Endothelial cell of umbilical vein (primary cell): Measurements from ENCODE around the gene PRKAG2. TPM values are rescaled to one million over a fixed set of nuclear protein-coding genes. Genes with fewer than 3 reads are reported as not detected.

ENCODE experiments used
- BruUV-seq: library from RNA; stranded (reverse); fragments of 400-500 nt; replicated peaks from 2 replicates; lab custom pipeline; 2021; lab: Mats Ljungman, UMichigan
- CTCF ChIA-PET: fragments of 300-600, 350-600 bp; sonication (Branson Sonifier 250); formaldehyde crosslinking; loops from one replicate; lab custom pipeline; 2021; ENCODE audit warnings: antibody characterized with exemption, inconsistent platforms; lab: Charles Lee
- POLR2A ChIA-PET: fragments of 300-600, 350-600 bp; sonication (Branson Sonifier 250); formaldehyde crosslinking; loops from one replicate; lab custom pipeline; 2021; ENCODE audit warnings: antibody characterized with exemption, inconsistent platforms; lab: Charles Lee
- DNase-seq: peaks from one replicate; pipeline ENCODE4 v3.0.0-alpha.2; 2011; ENCODE audit warnings: low read depth, low spot score
- FAIRE-seq: peaks from 2 replicates; lab custom pipeline; 2011; peaks lifted over from hg19 to GRCh38; lab: Jason Lieb, UNC
- H2AFZ ChIP-seq: 2 replicates; pipeline ENCODE4 v1.6.0; 2012; ENCODE audit warnings: low read depth, low read length, control low read depth, inconsistent platforms
- H3K27ac ChIP-seq: 2 replicates; pipeline ENCODE4 v1.5.1; 2011; ENCODE audit warnings: low read depth, mild to moderate bottlenecking, control low read depth, low read length, moderate library complexity; ENCODE audit not compliant: insufficient read depth
- H3K27me3 ChIP-seq, 2 experiments: 2 replicates each; pipeline versions ENCODE4 v1.6.0 to v1.6.1; 2011; ENCODE audit warnings: low read length in 2 of 2, mixed read lengths in 1 of 2; ENCODE audit not compliant: control insufficient read depth in 2 of 2, insufficient read depth in 2 of 2
- H3K36me3 ChIP-seq, 2 experiments: 2 replicates in 1 of 2; 3 replicates in 1 of 2; pipeline ENCODE4 v1.5.1; 2011; ENCODE audit warnings: low read length in 2 of 2, mild to moderate bottlenecking in 1 of 2, moderate library complexity in 1 of 2; ENCODE audit not compliant: control insufficient read depth in 2 of 2, insufficient read depth in 2 of 2; ENCODE audit errors: extremely low read depth in 1 of 2
- H3K4me1 ChIP-seq: 3 replicates; pipeline ENCODE4 v1.5.1; 2011; ENCODE audit warnings: mild to moderate bottlenecking, low read length; ENCODE audit not compliant: control insufficient read depth, insufficient read depth; ENCODE audit errors: extremely low read depth
- H3K4me2 ChIP-seq: 2 replicates; pipeline ENCODE4 v1.6.1; 2011; ENCODE audit warnings: low read length, control low read depth, mixed read lengths; ENCODE audit not compliant: insufficient read depth
- H3K4me3 ChIP-seq, 3 experiments: fragments of 200-600 bp in 1 of 3; sonication (generic), shearing (Covaris generic) in 1 of 3; replicated peaks in 1 of 3; 2 replicates each; pipeline ENCODE4 v1.5.1; 2011 to 2016; ENCODE audit warnings: control low read depth in 3 of 3, low read length in 3 of 3, mild to moderate bottlenecking in 2 of 3, inconsistent platforms in 1 of 3, low read depth in 1 of 3, moderate library complexity in 1 of 3; ENCODE audit not compliant: insufficient read depth in 1 of 3
- H3K79me2 ChIP-seq: 2 replicates; pipeline ENCODE4 v1.6.0; 2012; ENCODE audit warnings: low read length, inconsistent platforms; ENCODE audit not compliant: control insufficient read depth, insufficient read depth
- H3K9ac ChIP-seq: replicated peaks from 2 replicates; pipeline ENCODE3; 2011; ENCODE audit warnings: low read length, control low read depth; ENCODE audit not compliant: insufficient read depth; ENCODE audit errors: extremely low read depth
- H3K9me1 ChIP-seq: replicated peaks from 3 replicates; pipeline ENCODE4 v1.6.0; 2011; ENCODE audit warnings: mild to moderate bottlenecking, low read length; ENCODE audit not compliant: control insufficient read depth, insufficient read depth; ENCODE audit errors: extremely low read depth
- H3K9me3 ChIP-seq: replicated peaks from 2 replicates; pipeline ENCODE4 v1.5.1; 2012; ENCODE audit warnings: low read length, inconsistent platforms; ENCODE audit not compliant: control insufficient read depth, insufficient read depth
- H4K20me1 ChIP-seq: replicated peaks from 2 replicates; pipeline ENCODE3; 2011; ENCODE audit warnings: mild to moderate bottlenecking, low read length; ENCODE audit not compliant: control insufficient read depth, insufficient read depth; ENCODE audit errors: extremely low read depth
- CTCF ChIP-seq, 2 donors: IDR thresholded peaks; 1 replicate in 1 of 2; 2 replicates in 1 of 2; pipeline ENCODE4 v1.5.1; 2011; ENCODE audit warnings: low read length in 2 of 2, mild to moderate bottlenecking in 2 of 2, moderate library complexity in 2 of 2, control low read depth in 1 of 2, inconsistent platforms in 1 of 2, low read depth in 1 of 2; ENCODE audit not compliant: insufficient read depth in 1 of 2; ENCODE audit errors: extremely low read depth in 1 of 2
- EZH2 ChIP-seq: IDR thresholded peaks from 2 replicates; pipeline ENCODE4 v1.6.1; 2012; ENCODE audit warnings: borderline replicate concordance, low read depth, mild to moderate bottlenecking, moderate library complexity, low read length, inconsistent platforms; ENCODE audit not compliant: severe bottlenecking
- FOS ChIP-seq: IDR thresholded peaks from 2 replicates; pipeline ENCODE4 v1.6.1; 2011; ENCODE audit warnings: mild to moderate bottlenecking, low read length, moderate library complexity, borderline replicate concordance; ENCODE audit not compliant: insufficient read depth
- GATA2 ChIP-seq: IDR thresholded peaks from 2 replicates; pipeline ENCODE4 v1.7.0; 2011; ENCODE audit warnings: low read depth, mild to moderate bottlenecking, moderate library complexity, mixed read lengths, low read length; ENCODE audit not compliant: insufficient read length, insufficient read depth
- MYC ChIP-seq: IDR thresholded peaks from one replicate; pipeline ENCODE4 v1.6.1; 2011; ENCODE audit warnings: mild to moderate bottlenecking, low read depth, low read length
- POLR2A ChIP-seq: IDR thresholded peaks from 2 replicates; pipeline ENCODE4 v1.6.1; 2012; ENCODE audit warnings: low read depth, mild to moderate bottlenecking, control low read depth, low read length
- POLR2AphosphoS5 ChIP-seq: IDR thresholded peaks from 2 replicates; pipeline ENCODE4 v1.6.1; 2012; ENCODE audit warnings: low read depth, mild to moderate bottlenecking, control low read depth, low read length, moderate library complexity; ENCODE audit not compliant: insufficient read depth
- dilution Hi-C: fragments of 300-500 bp; cut with MboI; formaldehyde crosslinking; loops from one replicate; pipeline ENCODE4 v1.15.0; 2019; ENCODE audit warnings: low sequenced_read_pairs; ENCODE audit not compliant: extremely low pct_ligation_motif_present
- intact Hi-C: fragments of 100-400 bp; cut with micrococcal nuclease; formaldehyde crosslinking; loops from one replicate; pipeline ENCODE4 v1.10.0; 2022
- polyA plus RNA-seq, 4 experiments: library from polyadenylated mRNA; depleted of rRNA in 3 of 4; stranded (reverse) in 3 of 4; unstranded in 1 of 4; fragments of >200 nt; gene quantifications; 2 replicates each; pipeline versions ENCODE4 v1.2.1 to v1.2.3, GENCODE V29; 2011 to 2012; ENCODE audit warnings: missing spikeins in 1 of 4
- total RNA-seq: library from RNA; stranded (reverse); gene quantifications from 2 replicates; pipeline ENCODE4 v1.2.3, GENCODE V29; 2021
- TF ChIP-seq, protein P1 (sequence below): IDR thresholded peaks from 2 replicates; pipeline ENCODE4 v1.6.1; 2011; ENCODE audit not compliant: insufficient read depth, insufficient read length

Gene PRKAG2
- total and polyA plus RNA-seq, 2 donors (not counting 3 experiments of a cell fraction or from before 2014, with no cell fraction given): 19.3 to 51.5 TPM

GRCh38 chr7:151872531-151873401, 4.1 kb downstream of the PRKAG2 start:
- Histone ChIP-seq H3K4me2 (no peak overlapping the region), H3K4me3 (no peak overlapping the region), H3K79me2 (no peaks in the 10 kb centered on the region), H3K9me1 (no peaks in the 10 kb centered on the region), H3K27me3 (peaks cover 5 to 15% of the 10 kb centered on the region in 2 experiments), H3K36me3 (no peaks in the 10 kb centered on the region), H3K9me3 (no peaks in the 10 kb centered on the region), H2AFZ (no peak overlapping the region), H3K27ac (no peak overlapping the region), H3K9ac (no peak overlapping the region), H3K4me1 (peaks cover 11% of the 10 kb centered on the region), H4K20me1 (no peaks in the 10 kb centered on the region)
- dilution Hi-C loops (no loop called here), intact Hi-C loops (no loop called here)
- FAIRE-seq (no peak), DNase-seq (no peak)
- CTCF ChIA-PET: no interaction called here
- POLR2A ChIA-PET: no interaction called here
- BruUV-seq: no TSS peak
- TF ChIP-seq FOS: no peak
- no peak for TF ChIP-seq POLR2A
- no peak for TF ChIP-seq GATA2
- TF ChIP-seq, protein P1, sequence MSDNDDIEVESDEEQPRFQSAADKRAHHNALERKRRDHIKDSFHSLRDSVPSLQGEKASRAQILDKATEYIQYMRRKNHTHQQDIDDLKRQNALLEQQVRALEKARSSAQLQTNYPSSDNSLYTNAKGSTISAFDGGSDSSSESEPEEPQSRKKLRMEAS: no peak
- TF ChIP-seq EZH2: no peak
- no peak for TF ChIP-seq MYC
- TF ChIP-seq CTCF (IDR thresholded peaks at IDR 0.05; ENCODE audit: extremely low read depth in 1 of 2, insufficient read depth in 1 of 2, low read depth in 1 of 2, low read length in 2 of 2): no peak
- TF ChIP-seq POLR2AphosphoS5: no peak
